Upper lobe of left lung (tissue), 4 donors: ENCODE results near the gene THSD7A.

ENCODE experiments used
- EP300 ChIP-seq, 4 donors: sonication (generic); formaldehyde crosslinking; IDR thresholded peaks; one replicate each; pipeline ENCODE4 v1.5.1; 2017; ENCODE audit warnings: antibody characterized with exemption in 4 of 4, control low read depth in 2 of 4
- POLR2A ChIP-seq, 4 donors: fragments of 450-650 bp; IDR thresholded peaks; one replicate each; pipeline ENCODE4 v1.5.1; 2016 to 2017; ENCODE audit warnings: antibody characterized with exemption in 4 of 4, mild to moderate bottlenecking in 2 of 4
- POLR2AphosphoS5 ChIP-seq, 2 donors: sonication (generic); formaldehyde crosslinking; IDR thresholded peaks; one replicate each; pipeline ENCODE4 v1.5.1; 2017; ENCODE audit warnings: antibody characterized with exemption in 2 of 2
- TF ChIP-seq, protein P1 (sequence below), 6 experiments: fragments of 450-650 bp in 4 of 6; fragments of 200-600 bp in 2 of 6; sonication (generic) in 2 of 6; IDR thresholded peaks; one replicate each; pipeline ENCODE4 v1.5.1; 2016 to 2019; ENCODE audit warnings: antibody characterized with exemption in 6 of 6

- TF ChIP-seq POLR2AphosphoS5 (IDR thresholded peaks at IDR 0.05) (no peak), POLR2A (IDR thresholded peaks at IDR 0.05) (no peak), EP300 (IDR thresholded peaks at IDR 0.05) (no peak)
- TF ChIP-seq, protein P1, sequence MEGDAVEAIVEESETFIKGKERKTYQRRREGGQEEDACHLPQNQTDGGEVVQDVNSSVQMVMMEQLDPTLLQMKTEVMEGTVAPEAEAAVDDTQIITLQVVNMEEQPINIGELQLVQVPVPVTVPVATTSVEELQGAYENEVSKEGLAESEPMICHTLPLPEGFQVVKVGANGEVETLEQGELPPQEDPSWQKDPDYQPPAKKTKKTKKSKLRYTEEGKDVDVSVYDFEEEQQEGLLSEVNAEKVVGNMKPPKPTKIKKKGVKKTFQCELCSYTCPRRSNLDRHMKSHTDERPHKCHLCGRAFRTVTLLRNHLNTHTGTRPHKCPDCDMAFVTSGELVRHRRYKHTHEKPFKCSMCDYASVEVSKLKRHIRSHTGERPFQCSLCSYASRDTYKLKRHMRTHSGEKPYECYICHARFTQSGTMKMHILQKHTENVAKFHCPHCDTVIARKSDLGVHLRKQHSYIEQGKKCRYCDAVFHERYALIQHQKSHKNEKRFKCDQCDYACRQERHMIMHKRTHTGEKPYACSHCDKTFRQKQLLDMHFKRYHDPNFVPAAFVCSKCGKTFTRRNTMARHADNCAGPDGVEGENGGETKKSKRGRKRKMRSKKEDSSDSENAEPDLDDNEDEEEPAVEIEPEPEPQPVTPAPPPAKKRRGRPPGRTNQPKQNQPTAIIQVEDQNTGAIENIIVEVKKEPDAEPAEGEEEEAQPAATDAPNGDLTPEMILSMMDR (IDR thresholded peaks at IDR 0.05): no peak
These were observed 239.3 kb downstream of the THSD7A start for GRCh38 chr7:11592699-11593098.
